GM19351 (cell line): ENCODE data around the gene TXNL1.
"Not testable (repeated sequence)": the region's sequence is repeated elsewhere in the genome, so short reads cannot be mapped to it uniquely, and the experiment has no call there.

ENCODE experiments used
- ATAC-seq: cut with Tn5 transposase; IDR thresholded peaks from one replicate; pipeline ENCODE4 v1.9.1; 2021; ENCODE audit warnings: mild to moderate bottlenecking, moderate library complexity; ENCODE audit not compliant: unreplicated experiment

Gene TXNL1

DNA sequence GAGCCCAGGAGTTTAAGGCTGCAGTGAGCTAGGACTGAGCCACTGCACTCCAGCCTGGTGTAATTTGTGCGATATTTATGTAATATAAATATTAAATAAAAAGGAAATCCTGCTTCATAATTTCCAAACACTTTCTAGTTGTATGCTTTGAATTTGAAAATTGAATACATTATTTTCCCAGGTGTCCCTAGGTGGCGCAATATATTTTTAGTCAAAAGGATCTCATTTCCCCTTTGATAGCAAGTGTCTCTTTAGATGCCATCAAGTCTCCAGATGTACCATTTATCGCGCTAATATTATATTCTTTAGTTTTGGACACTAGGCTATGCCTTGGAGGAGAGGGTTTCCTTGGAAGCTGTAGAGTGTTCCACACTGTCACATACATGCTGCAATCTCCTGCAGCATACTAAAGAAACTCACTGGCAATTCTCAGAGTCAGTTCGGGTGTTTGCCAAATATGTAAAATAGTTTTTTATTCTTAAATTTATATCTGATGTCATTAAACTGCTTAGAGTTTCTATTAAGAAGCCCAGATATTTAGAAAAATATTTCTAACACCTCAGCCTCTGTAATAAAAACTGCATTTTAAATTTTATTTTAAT is 7.1 kb upstream of the TXNL1 start:
- ATAC-seq = no peak

DNA sequence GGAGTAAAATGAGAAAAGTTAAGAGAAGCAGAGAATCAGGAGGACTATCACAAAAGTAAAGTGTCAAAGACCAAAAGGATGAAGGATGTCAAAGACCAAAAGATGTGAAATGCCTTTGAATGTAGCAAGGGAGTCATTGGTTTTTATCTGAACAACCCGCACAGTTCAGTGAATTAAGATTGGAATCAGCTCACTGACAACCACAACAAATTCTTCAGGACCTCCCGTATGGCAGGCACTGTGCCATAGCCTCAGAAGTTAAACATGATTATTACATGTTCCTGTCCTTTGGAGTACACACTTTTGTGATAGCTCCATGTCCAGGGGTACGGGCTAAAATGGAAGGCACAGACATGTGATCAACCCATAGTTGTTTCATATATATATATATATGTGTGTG is 5.0 kb upstream of the TXNL1 start:
- ATAC-seq = no peak

DNA sequence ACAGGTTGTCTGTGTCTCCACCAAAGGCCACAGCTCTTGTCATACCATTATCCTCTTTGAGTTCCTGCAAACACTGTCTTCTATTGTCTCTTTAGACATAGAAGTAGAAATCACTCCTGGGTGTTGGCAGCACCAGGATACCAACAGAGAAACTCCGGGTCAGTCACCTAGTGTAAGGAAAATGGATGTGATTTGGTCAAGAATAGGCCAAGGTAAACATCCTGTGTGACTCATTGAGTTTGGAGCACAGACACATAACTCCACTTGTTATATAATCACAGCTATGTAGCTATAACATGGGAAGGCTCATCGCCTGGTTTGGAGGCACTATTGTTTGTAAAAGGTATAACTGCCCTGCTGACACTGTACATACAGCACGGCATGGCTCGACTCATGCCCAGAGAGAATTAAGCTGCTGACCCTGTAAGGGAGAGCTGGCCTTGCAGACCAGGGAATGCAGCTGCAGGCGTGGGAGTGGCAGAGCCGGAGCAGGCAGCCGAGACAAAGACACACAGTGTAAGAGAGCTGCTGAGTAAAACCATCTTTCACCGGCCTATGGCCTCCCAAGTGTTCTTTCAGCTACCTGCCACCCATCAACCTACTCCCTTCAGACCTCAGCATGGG is 3.4 kb upstream of the TXNL1 start:
- no peak for ATAC-seq

DNA sequence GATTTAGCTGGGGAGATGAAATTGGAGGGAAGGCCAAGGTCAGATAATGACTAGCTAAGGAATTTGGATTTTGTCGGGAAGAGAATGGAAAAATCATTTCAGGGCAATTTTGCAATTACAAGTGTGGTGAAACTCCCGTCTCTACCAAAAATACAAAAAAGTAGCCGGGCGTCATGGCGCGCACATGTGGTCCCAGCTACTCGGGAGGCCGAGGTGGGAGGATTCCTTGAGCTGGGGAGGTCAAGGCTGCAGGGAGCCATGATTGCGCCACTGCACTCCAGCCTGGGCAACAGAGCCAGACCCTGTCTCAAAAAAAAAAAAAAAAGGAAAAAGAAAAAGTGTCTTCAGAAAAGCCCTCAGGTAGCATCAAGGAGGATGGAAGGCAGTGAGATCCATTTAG is 1.2 kb upstream of the TXNL1 start:
- ATAC-seq = no peak

- ATAC-seq = no peak
Measured at GRCh38 chr18:56639104-56639381, 651 bp upstream of the TXNL1 start.

DNA sequence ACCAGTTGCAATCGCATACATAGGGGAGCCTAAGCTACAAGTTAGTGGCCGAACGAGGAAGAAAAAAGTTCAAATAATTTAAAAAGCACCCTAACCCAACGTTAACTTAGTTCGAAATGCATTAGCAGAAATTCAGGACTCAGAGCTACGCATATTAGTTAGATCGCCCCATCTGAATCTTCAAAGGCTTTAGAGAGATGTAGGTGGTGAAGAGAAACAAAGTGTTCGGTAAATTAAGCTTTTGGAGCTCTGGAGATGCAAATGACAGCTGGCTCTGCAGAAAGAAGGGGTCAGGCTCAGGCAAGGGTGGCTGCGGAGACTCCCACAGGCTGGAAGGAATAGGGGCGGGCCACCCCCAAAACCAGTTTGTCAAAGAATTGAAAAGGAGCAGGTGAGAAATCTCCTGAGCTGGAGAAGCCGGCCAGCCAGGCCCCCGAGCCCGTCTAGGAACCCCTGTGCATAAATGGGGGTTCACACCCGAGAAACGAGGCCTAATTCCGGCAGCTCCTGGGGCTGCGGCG is 621 bp downstream of the TXNL1 start:
- ATAC-seq = peak; percentile 14

DNA sequence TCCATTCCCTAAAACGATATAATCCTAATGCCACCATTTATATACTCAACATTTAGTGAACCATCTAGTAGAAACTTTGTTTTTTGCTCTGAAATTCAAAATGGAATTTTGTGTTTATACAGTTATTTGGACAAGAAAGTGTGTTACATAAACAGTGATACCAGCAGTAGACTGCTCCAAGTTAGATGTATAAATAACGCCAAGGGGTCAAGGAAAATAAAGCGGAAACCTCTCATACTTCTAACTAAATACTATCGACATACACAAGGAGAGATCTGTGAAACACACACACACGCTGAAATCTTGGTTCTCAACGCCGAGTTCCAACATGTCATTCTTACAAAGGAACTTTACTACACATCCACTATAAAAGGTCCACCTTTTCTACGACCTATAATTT is 1.2 kb downstream of the TXNL1 start:
- ATAC-seq = no peak

DNA sequence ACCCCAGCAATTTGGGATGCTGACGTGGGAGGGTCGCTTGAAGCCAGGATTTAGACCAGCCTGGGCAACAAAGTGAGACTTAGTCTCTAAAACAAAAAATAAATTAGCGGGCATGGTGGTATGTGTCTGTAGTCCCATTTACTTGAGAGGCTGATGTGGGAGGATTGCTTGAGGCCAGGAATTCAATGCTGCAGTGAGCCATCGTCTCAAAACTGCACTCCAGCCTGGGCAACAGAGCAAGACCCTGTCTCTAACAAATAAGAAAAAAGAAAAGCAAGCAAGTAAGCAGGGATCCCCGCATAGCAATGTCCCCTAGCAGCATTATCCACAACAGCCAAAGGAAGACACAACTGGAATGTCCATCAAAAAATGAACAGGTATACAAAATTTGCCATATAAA is 3.4 kb downstream of the TXNL1 start:
- no peak for ATAC-seq

- ATAC-seq = no peak
Measured at GRCh38 chr18:56632070-56633022, 6.0 kb downstream of the TXNL1 start.

- ATAC-seq = no peak
Measured at GRCh38 chr18:56627991-56628390, 10.4 kb downstream of the TXNL1 start.

DNA sequence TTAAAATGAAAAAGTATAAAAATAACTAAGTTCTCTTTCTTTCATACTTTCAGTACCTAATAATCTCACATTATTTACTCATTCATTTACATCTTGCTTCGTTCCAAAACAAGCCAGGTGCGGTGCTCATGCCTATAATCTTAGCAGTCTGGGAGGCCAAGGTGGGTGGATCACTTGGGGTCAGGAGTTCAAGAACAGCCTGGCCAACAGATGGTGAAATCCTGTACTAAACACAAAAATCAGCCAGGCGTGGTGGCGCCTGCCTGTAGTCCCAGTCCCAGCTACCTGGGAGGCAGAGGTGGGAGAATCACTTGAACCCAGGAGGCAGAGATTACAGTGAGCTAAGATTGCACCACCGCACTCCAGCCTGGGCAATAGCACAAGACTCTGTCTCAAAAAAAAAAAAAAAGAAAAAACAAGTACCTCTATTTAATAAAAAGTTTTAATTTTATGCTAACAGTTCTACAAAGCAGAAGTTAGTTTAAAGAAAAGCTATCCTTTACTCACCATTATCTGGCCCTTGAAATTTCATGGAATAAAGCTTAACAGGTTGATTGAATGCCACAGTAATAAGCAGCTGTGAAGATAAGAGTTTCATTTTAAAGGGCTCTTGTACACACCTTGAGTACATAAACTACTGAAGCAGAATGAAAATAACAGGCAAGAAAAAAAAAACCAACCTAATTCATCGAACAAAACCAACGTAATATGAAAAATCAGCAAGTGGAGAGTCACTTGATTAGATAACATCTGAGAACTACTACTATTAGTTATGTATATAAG is 22.5 kb downstream of the TXNL1 start:
- ATAC-seq = no peak

- no peak for ATAC-seq
Measured at GRCh38 chr18:56606618-56607017, 31.8 kb downstream of the TXNL1 start.

- ATAC-seq = no peak
Measured at GRCh38 chr18:56598422-56598821, 40.0 kb downstream of the TXNL1 start.

GRCh38 chr18:56593906-56594305 is 44.5 kb downstream of the TXNL1 start:
- ATAC-seq = no peak

GRCh38 chr18:56580026-56580425 is 58.4 kb downstream of the TXNL1 start:
- no peak for ATAC-seq

GRCh38 chr18:56579451-56579850 is 58.9 kb downstream of the TXNL1 start:
- ATAC-seq = no peak

GRCh38 chr18:56576826-56577573 is 61.4 kb downstream of the TXNL1 start:
- ATAC-seq = no peak

DNA sequence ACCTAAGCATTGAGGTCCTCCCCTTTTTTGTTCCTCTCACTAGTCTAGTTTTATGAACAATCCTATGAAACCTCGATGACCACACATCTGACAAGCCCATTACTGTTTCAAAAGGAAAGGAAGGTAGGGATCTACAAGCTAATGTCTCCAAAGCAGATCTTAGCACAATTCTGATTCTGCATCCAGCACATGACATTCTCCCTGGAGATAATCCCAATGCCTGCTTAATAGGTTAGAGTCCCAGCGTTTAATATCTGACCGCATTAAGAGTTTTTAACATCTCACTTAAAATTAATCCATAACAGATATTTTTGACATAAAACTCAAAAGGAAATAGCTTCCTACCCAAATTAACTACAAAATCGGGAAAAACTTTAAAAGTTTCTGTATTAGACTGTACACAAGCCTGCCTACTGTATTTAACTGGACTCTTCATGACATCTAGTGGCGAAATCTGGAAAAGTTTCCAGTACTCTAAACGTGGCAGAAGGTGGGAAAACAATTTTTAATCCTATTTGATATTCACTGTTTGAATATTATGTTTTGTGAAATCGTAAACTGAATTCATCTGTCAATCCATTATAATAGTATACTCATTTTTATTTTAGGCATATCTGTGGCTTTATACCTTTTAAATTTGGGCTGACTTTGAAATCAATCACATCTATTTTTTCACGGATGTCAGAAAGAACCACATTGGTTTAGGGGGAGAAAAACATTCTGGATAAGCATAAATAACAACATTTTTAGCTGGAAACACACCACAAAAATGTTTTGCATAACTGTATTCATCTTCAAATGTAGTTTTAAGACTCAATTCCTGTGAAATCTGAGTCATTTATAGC is 62.4 kb downstream of the TXNL1 start:
- peak; percentile 76 for ATAC-seq

DNA sequence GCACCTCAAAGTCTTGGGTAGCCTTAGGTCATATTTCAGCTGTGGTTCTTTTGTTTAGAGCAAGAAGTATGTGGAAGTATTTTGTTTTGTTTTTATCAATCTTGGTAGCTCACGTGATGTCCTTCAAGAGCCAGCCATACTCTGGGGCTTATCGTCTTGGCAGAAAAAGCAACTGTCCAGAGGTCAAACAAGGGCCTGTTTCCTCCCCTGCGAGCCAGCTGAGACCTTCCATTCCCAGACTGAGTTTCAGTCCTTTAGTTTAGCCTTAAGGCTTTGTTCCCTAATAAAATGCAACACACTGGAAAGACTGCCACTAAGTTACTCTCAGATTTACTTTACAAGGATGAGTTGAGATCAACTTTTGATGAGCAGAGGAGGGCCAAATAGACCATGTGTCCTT is 63.5 kb downstream of the TXNL1 start:
- no peak for ATAC-seq

GRCh38 chr18:56572267-56572666 is 66.1 kb downstream of the TXNL1 start:
- ATAC-seq = not testable (repeated sequence)
